H9 (cell line): Measurements from ENCODE around the gene HHIP. TPM values are rescaled to one million over a fixed set of nuclear protein-coding genes. Genes with fewer than 3 reads are reported as not detected.

Source experiments
- DNase-seq: peaks from one replicate; pipeline ENCODE4 v3.0.0-alpha.2; 2017
- H2AFZ ChIP-seq: one replicate; pipeline ENCODE4 v1.6.1; 2013; ENCODE audit warnings: mild to moderate bottlenecking, low read length, control low read depth, moderate library complexity
- H2AK5ac ChIP-seq: 2 replicates; pipeline ENCODE4 v1.6.1; 2013; ENCODE audit warnings: low read length, control low read depth, mixed read lengths; ENCODE audit not compliant: insufficient read length
- H2BK120ac ChIP-seq: one replicate; pipeline ENCODE4 v1.6.1; 2013; ENCODE audit warnings: low read depth, mild to moderate bottlenecking, low read length, control low read depth, inconsistent platforms; ENCODE audit not compliant: poor library complexity, severe bottlenecking
- H2BK12ac ChIP-seq: 2 replicates; pipeline ENCODE4 v1.6.1; 2013; ENCODE audit warnings: low read length, control low read depth, mixed read lengths, low read depth; ENCODE audit not compliant: insufficient read length
- H2BK15ac ChIP-seq: 2 replicates; pipeline ENCODE4 v1.6.1; 2013; ENCODE audit warnings: low read depth, low read length, control low read depth
- H2BK20ac ChIP-seq: one replicate; pipeline ENCODE4 v1.6.1; 2013; ENCODE audit warnings: low read depth, mild to moderate bottlenecking, low read length, control low read depth, inconsistent platforms; ENCODE audit not compliant: poor library complexity, severe bottlenecking
- H2BK5ac ChIP-seq: 2 replicates; pipeline ENCODE4 v1.6.1; 2013; ENCODE audit warnings: low read length, control low read depth, mixed read lengths; ENCODE audit not compliant: insufficient read length
- H3K14ac ChIP-seq: 2 replicates; pipeline ENCODE4 v1.6.1; 2013; ENCODE audit warnings: low read length, control low read depth; ENCODE audit not compliant: insufficient read depth
- H3K18ac ChIP-seq: 2 replicates; pipeline ENCODE4 v1.6.1; 2013; ENCODE audit warnings: low read depth, mild to moderate bottlenecking, mixed read lengths, low read length, control low read depth; ENCODE audit not compliant: insufficient read length
- H3K23ac ChIP-seq: 2 replicates; pipeline ENCODE4 v1.6.1; 2013; ENCODE audit warnings: low read length, control low read depth, mixed read lengths, low read depth; ENCODE audit not compliant: insufficient read length
- H3K23me2 ChIP-seq: 2 replicates; pipeline ENCODE4 v1.6.1; 2013; ENCODE audit warnings: low read depth, mild to moderate bottlenecking, mixed read lengths, low read length, control low read depth; ENCODE audit not compliant: insufficient read length, poor library complexity, severe bottlenecking
- H3K27ac ChIP-seq: 2 replicates; pipeline ENCODE4 v1.5.1; 2013; ENCODE audit warnings: low read length, control low read depth, mixed read lengths, low read depth; ENCODE audit not compliant: insufficient read length
- H3K27me3 ChIP-seq: 2 replicates; pipeline ENCODE4 v1.6.1; 2013; ENCODE audit warnings: low read length, control low read depth, inconsistent platforms; ENCODE audit not compliant: insufficient read depth
- H3K4ac ChIP-seq: 2 replicates; pipeline ENCODE4 v1.6.1; 2013; ENCODE audit warnings: low read depth, mild to moderate bottlenecking, control low read depth, inconsistent platforms, low read length, moderate library complexity
- H3K4me1 ChIP-seq: 2 replicates; pipeline ENCODE4 v1.6.1; 2013; ENCODE audit warnings: low read length, control low read depth, inconsistent platforms; ENCODE audit not compliant: insufficient read depth
- H3K4me2 ChIP-seq: 2 replicates; pipeline ENCODE4 v1.6.1; 2013; ENCODE audit warnings: low read length, control low read depth, mixed read lengths; ENCODE audit not compliant: insufficient read length, insufficient read depth
- H3K56ac ChIP-seq: 2 replicates; pipeline ENCODE4 v1.6.1; 2013; ENCODE audit warnings: low read depth, mild to moderate bottlenecking, mixed read lengths, low read length, control low read depth; ENCODE audit not compliant: insufficient read length
- H3K79me1 ChIP-seq: 2 replicates; pipeline ENCODE4 v1.6.1; 2013; ENCODE audit warnings: low read depth, mild to moderate bottlenecking, moderate library complexity, low read length, control low read depth, inconsistent platforms; ENCODE audit not compliant: insufficient read depth, poor library complexity, severe bottlenecking
- H3K79me2 ChIP-seq: 2 replicates; pipeline ENCODE4 v1.6.1; 2013; ENCODE audit warnings: low read length, control low read depth, inconsistent platforms; ENCODE audit not compliant: insufficient read depth
- H3K9ac ChIP-seq: 2 replicates; pipeline ENCODE4 v1.6.1; 2013; ENCODE audit warnings: low read length, control low read depth, mixed read lengths; ENCODE audit not compliant: insufficient read length; ENCODE audit errors: extremely low read depth
- H3K9me3 ChIP-seq: one replicate; pipeline ENCODE4 v1.6.1; 2013; ENCODE audit warnings: low read depth, low read length, inconsistent platforms; ENCODE audit not compliant: control insufficient read depth
- H3T11ph ChIP-seq: one replicate; pipeline ENCODE4 v1.6.1; 2013; ENCODE audit warnings: mild to moderate bottlenecking, low read length, control low read depth, inconsistent platforms
- H4K20me1 ChIP-seq: one replicate; pipeline ENCODE4 v1.6.1; 2013; ENCODE audit not compliant: control insufficient read depth, insufficient read length, insufficient read depth
- H4K5ac ChIP-seq: 2 replicates; pipeline ENCODE4 v1.6.1; 2013; ENCODE audit warnings: low read depth, mild to moderate bottlenecking, mixed read lengths, low read length, control low read depth; ENCODE audit not compliant: insufficient read length
- H4K8ac ChIP-seq: replicated peaks from 2 replicates; pipeline ENCODE4 v1.6.1; 2013; ENCODE audit warnings: low read length, control low read depth, mixed read lengths, low read depth; ENCODE audit not compliant: insufficient read length
- H4K91ac ChIP-seq: 2 replicates; pipeline ENCODE4 v1.6.1; 2013; ENCODE audit warnings: low read depth, mild to moderate bottlenecking, moderate library complexity, mixed read lengths, low read length, control low read depth; ENCODE audit not compliant: insufficient read length
- H3K27ac Mint-ChIP-seq, 3 experiments: 2 replicates in 2 of 3; 3 replicates in 1 of 3; pipeline ENCODE4 v1.8.0; 2020 to 2021; ENCODE audit warnings: mixed read lengths in 3 of 3, mild to moderate bottlenecking in 1 of 3, moderate library complexity in 1 of 3
- H3K27me3 Mint-ChIP-seq: 2 replicates; pipeline ENCODE4 v1.8.0; 2021; ENCODE audit warnings: low read depth, mild to moderate bottlenecking, moderate library complexity, mixed read lengths
- H3K36me3 Mint-ChIP-seq, 3 experiments: 2 replicates in 2 of 3; 3 replicates in 1 of 3; pipeline ENCODE4 v1.8.0; 2020 to 2021; ENCODE audit warnings: low read depth in 3 of 3, mixed read lengths in 3 of 3; ENCODE audit not compliant: insufficient read depth in 1 of 3
- H3K4me1 Mint-ChIP-seq, 2 experiments: 2 replicates each; pipeline ENCODE4 v1.8.0; 2020; ENCODE audit warnings: mixed read lengths in 2 of 2
- H3K4me3 Mint-ChIP-seq, 2 experiments: 2 replicates in 1 of 2; 3 replicates in 1 of 2; pipeline ENCODE4 v1.8.0; 2020 to 2021; ENCODE audit warnings: mild to moderate bottlenecking in 2 of 2, mixed read lengths in 2 of 2, moderate library complexity in 1 of 2
- H3K9me3 Mint-ChIP-seq, 2 experiments: 2 replicates in 1 of 2; 3 replicates in 1 of 2; pipeline ENCODE4 v1.8.0; 2020; ENCODE audit warnings: mild to moderate bottlenecking in 2 of 2, mixed read lengths in 2 of 2, moderate library complexity in 1 of 2
- CTCF ChIP-seq: fragments of 200-600 bp; sonication (generic); conservative IDR thresholded peaks from 3 replicates; pipeline ENCODE4 v1.8.0; 2021; ENCODE audit warnings: antibody characterized with exemption, mild to moderate bottlenecking
- WGBS: extraction: QIAGEN DNeasy Blood & Tissue Kit; methylation state at CpG from one replicate; pipeline ENCODE4 v1.1.7; 2013; ENCODE audit warnings: missing lambda C conversion rate, low lambda C conversion rate, mixed read lengths; ENCODE audit not compliant: insufficient read length; ENCODE audit errors: extremely low coverage; 5-methylcytosine and 5-hydroxymethylcytosine counted together
- total RNA-seq: library from RNA; stranded (reverse); gene quantifications from 2 replicates; pipeline ENCODE4 v1.2.1, GENCODE V29; 2021

Gene HHIP
- total RNA-seq, 1 experiment from 2014 or later: 3.8 TPM

GRCh38 chr4:144734522-144734921 lies 88.6 kb downstream of the HHIP start:
- no peak overlapping the region for H4K91ac ChIP-seq
- H3K27me3 Mint-ChIP-seq: no peaks in the 10 kb centered on the region
- H2BK12ac ChIP-seq: no peak overlapping the region
- H2BK20ac ChIP-seq: no peak overlapping the region
- no peaks in the 10 kb centered on the region for H3K9me3 ChIP-seq
- no peak overlapping the region for H3K9ac ChIP-seq
- H2AK5ac ChIP-seq: no peak overlapping the region
- no peak overlapping the region for H4K5ac ChIP-seq
- no CpG with 5 or more reads among the region's 4 CpGs for WGBS
- no peak overlapping the region for H3K56ac ChIP-seq
- H3K27me3 ChIP-seq: no peaks in the 10 kb centered on the region
- no peak overlapping the region for H2BK120ac ChIP-seq
- no peak overlapping the region for H2BK15ac ChIP-seq
- H4K8ac ChIP-seq: no peak overlapping the region
- no peak overlapping the region for H3K27ac ChIP-seq
- peak overlapping the region in 1 of 3 experiments; percentile 52; a peak in 1 of 7 replicates for H3K27ac Mint-ChIP-seq
- H3K4me1 ChIP-seq: no peaks in the 10 kb centered on the region
- no peak for DNase-seq
- no peak overlapping the region for H3K18ac ChIP-seq
- H2AFZ ChIP-seq: no peak overlapping the region
- no peak overlapping the region for H3K4me2 ChIP-seq
- H3K36me3 Mint-ChIP-seq: no peaks in the 10 kb centered on the region
- H3K79me2 ChIP-seq: no peaks in the 10 kb centered on the region
- no peak overlapping the region for H3K4me3 Mint-ChIP-seq
- H3K9me3 Mint-ChIP-seq: no peaks in the 10 kb centered on the region
- no peak overlapping the region for H2BK5ac ChIP-seq
- H4K20me1 ChIP-seq: no peaks in the 10 kb centered on the region
- H3K79me1 ChIP-seq: no peaks in the 10 kb centered on the region
- H3T11ph ChIP-seq: no peak overlapping the region
- no peak overlapping the region for H3K4ac ChIP-seq
- H3K14ac ChIP-seq: no peak overlapping the region
- H3K4me1 Mint-ChIP-seq: peaks cover 7 to 14% of the 10 kb centered on the region in 2 experiments
- H3K23me2 ChIP-seq: no peaks in the 10 kb centered on the region
- no peak overlapping the region for H3K23ac ChIP-seq
- no peak for TF ChIP-seq CTCF
